ENCODE measurements around the gene RSPH10B.
"Not testable (repeated sequence)": the region's sequence is repeated elsewhere in the genome, so short reads cannot be mapped to it uniquely, and the experiment has no call there.

RSPH10B gene

GRCh38 chr7:5926263-5926870 lies 44.1 kb downstream of the RSPH10B start:
- not testable (repeated sequence) for DNase-seq (ENCODE audit: low read depth)

GRCh38 chr7:5924630-5925029 lies 45.9 kb downstream of the RSPH10B start:
- not testable (repeated sequence) for DNase-seq (ENCODE audit: low read depth)

GRCh38 chr7:5924180-5924579 lies 46.3 kb downstream of the RSPH10B start:
- DNase-seq (ENCODE audit: low read depth) = not testable (repeated sequence)

GRCh38 chr7:5916529-5916928 lies 54.0 kb downstream of the RSPH10B start:
- DNase-seq (ENCODE audit: low read depth) = not testable (repeated sequence)

GRCh38 chr7:5908835-5909234 lies 61.7 kb downstream of the RSPH10B start:
- DNase-seq (ENCODE audit: low read depth) = not testable (repeated sequence)

GRCh38 chr7:5904726-5905125 lies 65.8 kb downstream of the RSPH10B start:
- DNase-seq (ENCODE audit: low read depth) = not testable (repeated sequence)

- DNase-seq (ENCODE audit: low read depth) = not testable (repeated sequence)
Observed at GRCh38 chr7:5903002-5903401, 67.5 kb downstream of the RSPH10B start.

GRCh38 chr7:5898480-5899224 lies 71.8 kb downstream of the RSPH10B start, which contains the start of gene CCZ1:
Gene CCZ1 (plus strand): TSS chr7:5898733. CDS start chr7:5898800, 67 bp downstream.
- peak; percentile 59 for DNase-seq (ENCODE audit: low read depth)

GRCh38 chr7:5897369-5897919 lies 73.0 kb downstream of the RSPH10B start:
- DNase-seq (ENCODE audit: low read depth) = not testable (repeated sequence)

- DNase-seq (ENCODE audit: low read depth) = no peak
Observed at GRCh38 chr7:5892498-5892897, 78.0 kb downstream of the RSPH10B start.

GRCh38 chr7:5890244-5890643 lies 80.2 kb downstream of the RSPH10B start:
- DNase-seq (ENCODE audit: low read depth) = not testable (repeated sequence)

- DNase-seq (ENCODE audit: low read depth) = not testable (repeated sequence)
Observed at GRCh38 chr7:5888021-5888420, 82.5 kb downstream of the RSPH10B start.

- DNase-seq (ENCODE audit: low read depth) = not testable (repeated sequence)
Observed at GRCh38 chr7:5884431-5884830, 86.1 kb downstream of the RSPH10B start.

GRCh38 chr7:5880106-5880505 lies 90.4 kb downstream of the RSPH10B start:
- not testable (repeated sequence) for DNase-seq (ENCODE audit: low read depth)

GRCh38 chr7:5879591-5879990 lies 90.9 kb downstream of the RSPH10B start:
- DNase-seq (ENCODE audit: low read depth) = not testable (repeated sequence)

All from activated T-helper 9 cell treated with anti-CD3 and anti-CD28 coated beads, Interleukin-2, amount 50 U/mL, for 16 hours (primary cell).